NCI-H146 treated with DMSO at 0.1 percent for 48 hours (cell line): Measurements from ENCODE around the gene GPANK1.

Experiments used
- DNase-seq: peaks from one replicate; lab custom pipeline; 2025; ENCODE audit not compliant: unreplicated experiment; lab: John Stamatoyannopoulos, UW

GPANK1 gene

GRCh38 chr6:31663126-31663960, 1.5 kb downstream of the GPANK1 start:
- DNase-seq, result no peak

GRCh38 chr6:31662124-31662723, 2.6 kb downstream of the GPANK1 start:
- no peak for DNase-seq

DNA sequence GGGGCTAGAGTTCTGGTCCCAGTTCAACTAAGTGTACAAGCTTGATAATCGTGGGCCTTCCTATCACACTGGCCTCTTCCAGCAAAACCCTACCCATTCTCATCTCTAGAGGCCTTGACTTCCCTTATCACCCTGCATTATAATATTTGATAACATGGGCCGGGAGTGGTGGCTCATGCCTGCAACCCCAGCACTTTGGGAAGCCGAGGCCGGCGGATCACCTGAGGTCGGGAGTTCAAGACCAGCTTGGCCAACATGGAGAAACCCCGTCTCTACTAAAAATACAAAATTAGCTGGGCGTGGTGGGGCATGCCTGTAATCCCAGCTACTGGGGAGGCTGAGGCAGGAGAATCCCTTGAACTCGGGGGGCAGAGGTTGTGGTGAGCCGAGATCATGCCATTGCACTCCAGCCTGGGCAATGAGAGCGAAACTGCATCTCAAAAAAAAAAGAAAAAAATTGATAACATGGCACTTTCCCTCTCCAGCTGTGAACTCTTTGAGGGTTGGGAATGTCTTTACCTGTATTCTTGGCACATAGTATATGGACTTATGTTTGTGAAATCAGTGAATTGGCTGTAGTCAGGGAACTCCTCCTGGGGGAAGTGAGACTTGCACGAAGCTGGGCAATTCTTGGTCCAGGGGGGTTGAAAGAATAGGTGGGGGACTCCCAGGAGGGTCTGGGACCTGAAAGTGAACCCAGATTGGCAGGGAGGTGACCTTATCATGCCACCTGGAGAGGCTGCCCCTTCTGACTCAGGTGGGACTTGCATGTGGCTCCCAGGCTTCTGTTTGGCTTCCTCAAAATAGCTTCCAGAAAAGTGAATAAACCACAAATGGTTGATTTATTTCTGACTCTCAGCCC, 3.3 kb downstream of the GPANK1 start:
- DNase-seq, result no peak

DNA sequence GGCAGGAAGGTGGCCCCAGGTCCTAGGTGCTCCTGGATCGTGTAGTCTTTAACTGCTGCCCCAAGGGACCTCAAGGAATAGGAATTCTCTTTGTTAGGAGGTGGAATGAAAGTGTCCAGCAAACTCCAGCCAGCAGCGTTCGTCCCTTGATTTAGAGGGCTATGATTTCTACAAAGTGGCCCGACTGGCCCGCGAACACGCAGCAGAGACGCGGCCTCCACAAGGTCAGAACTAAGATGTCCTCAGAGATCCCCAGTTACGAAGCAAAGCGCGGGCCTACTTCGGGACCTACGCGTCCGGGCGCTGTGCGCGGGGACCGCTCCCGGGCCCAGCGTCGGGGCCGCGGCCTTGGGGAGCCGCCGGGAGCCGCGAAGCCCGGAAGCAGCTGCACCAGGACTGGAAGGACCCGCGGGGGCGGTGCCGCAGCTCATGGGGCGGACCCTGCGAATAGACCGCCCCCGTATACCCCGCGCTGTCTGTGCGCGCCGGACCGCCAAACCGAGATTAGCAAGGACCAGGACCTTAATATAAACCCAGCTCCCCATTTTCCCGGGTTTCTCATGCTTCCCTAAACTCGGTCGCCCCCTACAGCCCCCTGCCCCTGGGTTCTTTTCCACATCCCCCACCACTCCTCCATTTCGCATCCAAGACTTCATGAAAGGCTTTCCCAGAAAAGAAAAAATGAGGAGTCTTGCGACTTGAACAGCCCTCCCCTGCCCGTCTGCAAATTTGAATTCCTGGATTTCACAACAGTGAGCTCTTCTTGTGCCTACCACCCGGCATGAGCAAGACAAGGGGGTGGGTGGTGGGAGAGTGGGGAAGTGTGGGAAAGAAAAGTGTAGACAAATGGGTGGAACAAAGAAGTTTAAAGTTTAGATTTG, 4.2 kb downstream of the GPANK1 start, which contains the start of gene C6orf47:
Gene C6orf47 (minus strand): TSS at position 398 of the 881 bp plus-strand sequence. CDS start 831 bp downstream, outside the sequence.
- peak; percentile 61 for DNase-seq

DNA sequence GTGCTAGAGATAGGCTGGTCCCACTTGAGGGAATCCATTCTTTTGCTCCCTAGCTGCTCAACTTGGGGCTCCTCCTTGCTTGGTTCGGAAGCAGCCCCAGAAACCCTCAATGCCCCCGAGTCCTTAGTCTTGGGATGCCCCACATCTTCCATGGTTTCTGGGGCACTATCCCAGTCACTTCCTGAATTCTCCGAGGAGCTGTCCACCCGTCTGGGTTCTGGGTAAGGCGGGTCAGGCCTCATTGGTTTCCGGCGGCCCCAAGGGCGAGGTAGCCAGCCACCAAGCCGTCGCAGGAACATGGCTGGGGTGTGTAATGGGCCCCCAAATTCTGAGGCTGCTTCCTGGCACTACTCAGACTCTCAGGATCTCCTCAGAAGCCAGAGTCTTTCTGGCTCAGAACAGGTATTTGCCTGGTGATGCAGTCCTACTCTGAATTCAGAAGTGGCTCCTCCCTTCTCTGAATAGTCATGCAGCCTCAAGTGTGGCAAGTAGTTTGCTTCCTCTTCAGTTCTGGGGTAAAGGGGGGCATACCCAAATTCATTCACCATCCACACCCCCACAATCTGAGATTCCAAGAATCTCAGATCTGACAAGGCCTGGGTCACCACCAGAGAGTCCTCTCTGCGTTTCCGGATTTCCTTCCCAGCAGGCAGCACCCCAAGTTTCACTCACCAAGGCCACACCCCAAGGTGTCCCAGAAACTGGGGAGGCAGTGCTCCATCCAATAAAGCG, 5.0 kb downstream of the GPANK1 start:
- no peak for DNase-seq

- DNase-seq, result no peak
These were observed 5.7 kb downstream of the GPANK1 start for GRCh38 chr6:31658983-31659648.

GRCh38 chr6:31658158-31658688, 6.6 kb downstream of the GPANK1 start:
- no peak for DNase-seq

DNA sequence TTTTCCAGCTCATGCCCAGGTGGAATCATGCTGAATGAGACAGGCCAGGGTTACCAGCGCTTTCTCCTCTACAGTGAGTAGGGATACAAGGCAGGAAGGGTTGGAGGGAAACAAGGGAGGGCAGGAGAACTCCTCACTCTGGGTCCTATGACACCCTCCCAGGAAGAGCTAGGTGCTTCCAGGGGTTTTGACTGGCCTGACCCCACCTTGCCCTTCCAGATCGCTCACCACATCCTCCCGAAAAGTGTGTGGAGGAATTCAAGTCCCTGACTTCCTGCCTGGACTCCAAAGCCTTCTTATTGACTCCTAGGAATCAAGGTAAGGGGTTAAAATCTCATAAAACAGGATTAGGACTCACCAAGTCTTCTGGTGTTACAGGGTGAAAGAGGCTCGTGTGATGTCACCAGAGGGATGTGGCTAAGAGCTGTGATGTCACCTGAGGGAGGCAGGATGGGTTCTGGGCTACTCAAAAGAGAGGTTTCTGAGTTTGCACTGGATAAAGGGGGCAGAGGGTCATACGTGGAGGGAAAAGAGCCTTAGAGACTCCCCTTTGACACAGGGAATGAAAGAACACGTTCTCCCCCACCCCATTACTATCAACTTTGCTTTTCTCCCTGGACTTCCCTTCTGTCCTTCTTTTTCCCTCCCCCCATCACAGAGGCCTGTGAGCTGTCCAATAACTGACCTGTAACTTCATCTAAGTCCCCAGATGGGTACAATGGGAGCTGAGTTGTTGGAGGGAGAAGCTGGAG, 7.2 kb downstream of the GPANK1 start:
- DNase-seq, result no peak

- no peak for DNase-seq
These were observed 9.2 kb downstream of the GPANK1 start, which contains the start of gene APOM for GRCh38 chr6:31655349-31656237. Gene APOM, plus strand, starts transcription at chr6:31655894. Its CDS starts 73 bp downstream, at chr6:31655967.

- DNase-seq, result no peak
These were observed 10.0 kb downstream of the GPANK1 start for GRCh38 chr6:31654574-31655348.

DNA sequence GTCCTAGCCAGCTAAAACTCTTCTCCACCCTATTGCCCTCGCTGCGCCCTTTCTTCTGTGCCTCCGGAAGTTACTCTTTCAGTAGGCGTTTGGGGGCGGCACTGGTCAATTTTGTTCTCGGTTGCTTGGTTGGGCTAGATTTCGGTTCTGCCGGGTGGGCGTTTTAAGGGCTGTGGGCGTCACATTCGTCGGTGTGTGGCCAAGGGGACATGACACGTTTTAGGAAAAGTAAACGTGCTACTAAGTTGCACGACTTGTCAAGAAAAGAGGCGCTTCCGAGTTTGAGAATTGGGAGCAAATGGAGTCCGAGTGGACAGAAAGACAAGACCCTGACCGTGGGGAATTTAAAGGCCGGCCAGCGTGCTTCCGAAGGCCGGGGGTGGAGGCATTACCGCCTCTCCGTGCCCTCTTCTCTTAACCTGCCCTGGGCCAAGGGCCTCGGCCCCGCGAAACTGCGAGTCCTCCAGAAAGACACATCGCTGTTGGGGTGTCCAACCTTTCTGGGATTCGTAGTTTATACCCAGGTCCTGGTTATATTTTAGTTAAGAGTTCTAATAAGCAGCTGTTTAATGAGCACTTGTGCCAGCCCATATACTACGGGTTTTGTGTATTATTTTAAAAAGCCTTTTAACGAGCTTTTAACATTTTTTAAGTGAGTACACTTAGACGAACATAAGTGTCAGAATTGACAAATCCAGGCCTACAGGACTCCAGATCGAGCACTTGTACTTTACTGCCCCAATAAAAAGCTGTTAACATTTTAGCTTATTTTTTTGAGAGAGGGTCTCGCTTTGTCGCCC, 11.7 kb downstream of the GPANK1 start:
- DNase-seq, result peak; percentile 95

GRCh38 chr6:31651602-31652191, 13.1 kb downstream of the GPANK1 start:
- peak; percentile 59 for DNase-seq

GRCh38 chr6:31645325-31645724, 19.5 kb downstream of the GPANK1 start:
- DNase-seq, result no peak

DNA sequence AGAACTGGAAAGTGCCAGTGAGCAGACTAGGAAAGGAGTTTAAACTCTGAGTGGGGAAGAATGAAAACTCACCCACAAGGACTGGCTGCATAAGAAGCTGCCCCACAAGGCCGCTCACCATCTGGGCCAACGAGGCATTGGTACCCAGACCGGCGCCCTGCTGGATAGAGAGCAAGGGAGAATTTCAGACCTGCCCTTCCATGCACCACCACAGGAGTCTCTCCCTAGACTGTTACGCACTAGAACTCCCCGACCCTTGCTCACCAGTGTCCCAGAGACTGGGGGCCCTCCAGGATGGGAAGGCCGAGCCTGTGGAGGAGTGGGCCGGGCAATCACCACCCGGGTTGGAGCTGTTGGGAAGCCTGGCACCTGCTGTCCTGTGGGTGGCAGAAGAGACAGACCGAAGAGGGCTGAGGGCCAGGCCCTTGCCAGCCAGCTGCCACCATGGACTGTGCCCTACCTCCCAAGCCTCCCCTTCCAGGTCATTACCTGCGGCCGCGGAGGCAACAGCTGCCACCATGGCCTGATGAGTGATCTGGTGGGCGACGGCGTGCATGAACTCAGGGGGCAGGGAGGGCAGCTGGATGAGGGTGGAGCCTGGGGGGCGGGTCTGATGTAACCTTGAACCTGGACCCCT, 20.9 kb downstream of the GPANK1 start:
- DNase-seq, result no peak
